ENCODE results near the gene HSH2D.
"Not testable (repeated sequence)": the region's sequence is repeated elsewhere in the genome, so short reads cannot be mapped to it uniquely, and the experiment has no call there.

HSH2D gene
- long read RNA-seq, donor 1 = 0 reads
- long read RNA-seq, donor 2 = 0 reads
- long read RNA-seq, donor 3 = 0 reads
- long read RNA-seq, donor 4 = 0 reads
- long read RNA-seq, donor 5 = 0 reads
- long read RNA-seq, donor 6 = 0 reads
- long read RNA-seq, donor 7 = 0 reads
- long read RNA-seq, donor 8 = 0 reads

- no peak for DNase-seq
Observed at GRCh38 chr19:16143399-16144215, at the start of gene HSH2D. HSH2D (plus strand) TSS chr19:16143685; CDS start chr19:16148751, 5,066 bp downstream.

DNA sequence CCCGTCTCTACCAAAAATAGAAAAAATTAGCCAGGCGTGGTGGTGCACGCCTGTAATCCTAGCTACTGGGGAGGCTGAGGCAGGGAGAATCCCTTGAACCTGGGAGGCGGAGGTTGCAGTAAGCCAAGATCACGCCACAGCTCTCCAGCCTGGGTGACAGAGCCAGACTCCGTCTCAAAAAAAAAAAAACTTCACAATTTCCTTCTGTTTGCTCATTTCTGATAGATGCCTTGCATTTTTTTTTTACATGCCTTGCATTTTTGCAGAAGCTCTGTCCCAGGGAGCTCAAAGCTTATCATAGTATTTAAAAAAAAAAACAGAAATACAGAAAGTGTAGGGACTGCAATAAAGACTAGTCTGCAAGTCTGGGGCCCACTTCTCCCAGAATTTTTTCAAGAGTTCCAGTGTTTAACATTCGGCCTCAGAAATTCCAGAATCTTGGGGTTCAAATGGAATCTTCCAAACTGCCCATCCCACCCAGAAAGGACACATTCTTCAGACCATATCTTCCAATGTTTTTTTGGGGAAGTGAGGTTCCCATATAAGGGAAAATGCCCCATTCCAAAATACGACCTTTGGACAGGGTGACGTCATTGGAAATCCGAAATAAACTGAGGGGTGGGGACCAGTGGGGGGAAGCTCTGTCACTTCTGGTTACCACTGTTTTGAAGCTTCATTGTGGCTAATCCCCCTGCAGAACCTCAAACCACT is 49.0 kb upstream of the HSH2D start:
- DNase-seq = no peak

- no peak for DNase-seq
Observed at GRCh38 chr19:16095071-16095571, 48.4 kb upstream of the HSH2D start.

- no peak for DNase-seq
Observed at GRCh38 chr19:16096280-16096855, 47.1 kb upstream of the HSH2D start.

- DNase-seq = no peak
Observed at GRCh38 chr19:16098416-16098768, 45.1 kb upstream of the HSH2D start.

DNA sequence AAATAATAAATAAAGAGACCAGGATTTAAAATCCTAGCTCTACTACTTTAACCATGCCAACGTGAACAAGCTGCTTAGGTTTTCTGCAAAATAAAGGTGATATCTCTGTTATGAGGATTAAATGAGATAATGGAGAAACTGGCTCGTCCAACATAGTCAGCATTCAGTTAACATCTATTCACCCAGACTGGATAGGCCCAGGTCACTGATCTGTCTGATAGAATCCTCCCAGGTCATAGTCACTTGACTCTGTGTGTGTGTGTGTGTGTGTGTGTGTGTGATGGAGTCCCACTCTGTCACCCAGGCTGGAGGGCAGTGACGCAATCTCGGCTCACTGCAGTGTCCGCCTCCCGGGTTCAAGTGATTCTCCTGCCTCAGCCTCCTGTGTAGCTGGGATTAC is 44.7 kb upstream of the HSH2D start:
- DNase-seq = no peak

- DNase-seq = not testable (repeated sequence)
Observed at GRCh38 chr19:16099314-16099965, 44.0 kb upstream of the HSH2D start.

GRCh38 chr19:16100524-16100923 is 43.0 kb upstream of the HSH2D start:
- no peak for DNase-seq

DNA sequence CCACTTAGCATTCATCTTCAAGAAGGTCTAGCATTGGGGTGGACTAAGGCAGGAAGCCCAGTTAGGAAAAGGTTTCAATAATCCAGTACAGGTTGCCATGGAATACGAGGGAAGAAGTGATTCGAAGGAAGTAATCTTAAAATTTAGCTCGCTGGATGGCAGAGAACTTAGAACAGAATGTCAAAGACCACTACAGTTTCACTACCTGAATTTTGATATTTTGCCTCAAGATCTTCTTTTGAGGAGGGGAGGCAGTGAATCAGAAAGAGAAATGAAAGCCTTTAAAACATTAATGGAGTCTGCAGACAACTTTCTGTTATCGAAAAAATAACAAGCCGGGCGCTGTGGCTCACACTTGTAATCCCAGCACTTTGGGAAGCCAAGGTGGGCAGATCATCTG is 38.8 kb upstream of the HSH2D start:
- DNase-seq = no peak

GRCh38 chr19:16106121-16106520 is 37.4 kb upstream of the HSH2D start:
- no peak for DNase-seq

DNA sequence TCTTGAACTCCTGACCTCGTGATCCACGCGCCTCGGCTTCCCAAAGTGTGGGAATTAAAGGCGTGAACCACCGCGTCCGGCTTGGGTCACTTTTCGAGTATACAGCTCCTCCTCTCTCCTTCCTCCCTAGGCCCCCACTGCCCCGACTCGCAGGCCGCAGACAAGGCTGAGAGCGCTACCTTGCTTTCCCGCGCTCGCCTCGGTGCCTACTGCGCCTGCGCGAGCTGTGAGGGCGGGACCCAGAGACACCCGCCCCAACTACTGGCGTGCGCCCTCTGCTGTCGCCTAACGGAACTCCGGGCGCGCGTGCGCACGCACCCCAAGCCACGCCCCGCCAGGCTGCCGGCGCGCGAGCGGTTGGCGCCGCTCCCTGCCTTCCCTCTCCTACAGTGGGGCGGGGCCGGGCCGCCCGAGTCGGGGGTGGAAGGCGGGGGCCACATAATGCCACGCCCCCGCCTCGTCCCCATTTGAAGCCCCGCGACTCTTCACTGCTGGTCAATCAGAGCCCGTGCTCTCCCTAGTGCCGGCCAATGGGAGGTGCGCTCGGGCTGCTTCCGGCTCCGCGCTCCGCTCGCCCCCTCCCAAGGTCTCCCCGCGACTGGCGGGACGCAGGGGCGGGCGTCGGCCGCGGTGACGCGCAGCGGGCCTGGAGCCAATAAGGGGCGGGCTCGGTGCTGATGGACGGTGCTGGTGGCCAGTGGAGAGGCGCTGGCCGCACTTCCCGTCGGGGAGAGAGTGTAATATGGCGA is 32.2 kb upstream of the HSH2D start, which contains the start of gene RAB8A:
RAB8A (plus strand) TSS at position 730 of the 749 bp plus-strand sequence; CDS start at position 743, 13 bp downstream.
- DNase-seq = peak; percentile 100

DNA sequence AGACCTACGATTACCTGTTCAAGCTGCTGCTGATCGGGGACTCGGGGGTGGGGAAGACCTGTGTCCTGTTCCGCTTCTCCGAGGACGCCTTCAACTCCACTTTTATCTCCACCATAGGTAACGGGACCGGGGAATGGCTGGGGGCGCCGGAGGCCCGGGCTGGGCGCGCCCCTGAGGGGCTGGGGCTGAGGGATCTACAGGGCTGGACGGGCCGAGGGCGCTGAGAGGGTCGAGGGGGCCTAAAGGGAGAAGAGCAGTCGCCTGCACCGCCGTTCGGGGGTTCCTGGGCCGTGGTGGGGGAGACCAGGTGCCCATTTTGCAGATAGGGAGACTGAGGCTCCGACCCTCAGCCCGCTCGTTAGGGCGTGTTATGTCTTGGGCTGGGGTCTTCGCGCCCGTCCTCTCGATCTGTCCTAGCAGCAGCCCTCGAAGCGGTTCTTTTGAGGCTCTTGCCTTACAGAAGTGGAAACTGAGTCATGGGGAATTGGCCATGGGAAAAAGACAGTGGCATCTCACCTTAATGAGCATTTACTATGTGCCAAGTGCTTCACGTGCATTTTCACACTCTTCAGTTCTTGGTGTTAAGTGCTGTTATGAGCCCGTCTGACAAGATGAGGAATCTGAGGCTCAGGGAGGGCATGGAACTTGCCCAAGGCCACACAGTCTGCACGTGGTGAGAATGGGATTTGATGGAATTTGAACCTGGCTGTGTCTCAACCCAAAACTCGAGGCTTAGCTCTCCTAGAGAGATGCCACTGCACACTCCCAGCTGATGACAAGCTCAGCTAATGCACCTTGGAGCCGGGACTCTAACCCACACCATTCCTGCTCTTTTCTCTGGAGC is 31.4 kb upstream of the HSH2D start:
- DNase-seq = no peak

DNA sequence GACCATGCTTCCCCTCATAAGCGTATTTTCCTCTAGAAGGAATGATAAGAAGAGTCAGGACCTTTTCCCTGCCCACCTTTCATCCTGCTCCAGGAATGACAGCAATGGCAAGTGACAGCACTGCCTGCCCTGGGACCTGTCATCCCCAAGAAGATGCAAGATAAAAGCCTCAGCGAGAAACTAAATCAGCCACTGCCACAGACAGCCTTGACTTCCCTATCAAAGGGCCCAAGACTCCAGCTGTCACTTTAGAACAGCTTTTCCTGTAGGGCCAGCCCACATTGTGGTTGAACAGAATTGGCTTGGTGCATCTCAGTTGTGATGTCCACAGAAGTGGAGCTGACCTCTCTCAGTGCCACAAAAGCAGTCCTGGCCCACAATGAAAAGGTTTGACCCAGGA is 30.7 kb upstream of the HSH2D start:
- no peak for DNase-seq

- DNase-seq = no peak
Observed at GRCh38 chr19:16113727-16114126, 29.8 kb upstream of the HSH2D start.

GRCh38 chr19:16115301-16116039 is 28.0 kb upstream of the HSH2D start:
- DNase-seq = no peak

DNA sequence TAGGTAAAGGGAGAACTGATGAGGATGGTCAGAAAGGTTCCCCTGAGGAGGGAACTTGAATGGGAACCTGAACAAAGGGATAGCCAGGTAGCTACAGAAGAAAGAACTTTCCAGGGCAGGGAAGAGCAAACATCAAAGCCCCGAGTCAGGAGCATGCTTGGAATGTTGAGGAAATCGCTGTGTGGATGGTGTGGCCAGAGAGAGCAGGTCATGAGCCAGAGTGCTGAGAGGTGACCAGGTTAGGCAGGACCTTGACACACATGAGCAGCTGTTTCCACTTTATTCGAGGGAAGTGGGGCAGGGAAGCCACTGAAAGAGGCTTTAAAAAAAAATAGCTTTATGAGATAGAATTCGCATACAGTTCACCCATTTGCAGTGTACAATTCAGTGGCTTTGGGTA is 27.4 kb upstream of the HSH2D start:
- DNase-seq = no peak

DNA sequence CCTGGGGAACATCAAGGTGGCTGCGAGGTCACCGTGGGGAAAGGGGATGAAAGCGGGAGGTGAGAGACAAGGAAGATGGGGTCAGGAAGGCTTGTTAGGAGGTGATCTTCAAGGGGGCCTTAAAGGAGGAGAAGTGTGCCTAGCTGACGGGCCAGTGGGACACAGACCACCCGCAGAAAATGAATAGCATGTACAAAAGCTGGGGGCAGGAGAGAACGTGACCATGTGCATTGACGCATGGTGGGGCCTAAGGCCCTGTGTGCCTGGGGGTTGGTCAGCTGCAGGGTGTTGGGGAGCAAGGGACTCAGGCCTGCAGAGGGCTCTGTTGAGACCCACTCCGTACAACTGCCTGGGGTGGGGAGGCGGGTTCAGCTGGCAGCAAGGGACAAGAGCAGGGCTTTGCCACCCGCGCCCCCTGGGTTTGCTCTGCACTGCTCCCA is 25.9 kb upstream of the HSH2D start:
- no peak for DNase-seq

DNA sequence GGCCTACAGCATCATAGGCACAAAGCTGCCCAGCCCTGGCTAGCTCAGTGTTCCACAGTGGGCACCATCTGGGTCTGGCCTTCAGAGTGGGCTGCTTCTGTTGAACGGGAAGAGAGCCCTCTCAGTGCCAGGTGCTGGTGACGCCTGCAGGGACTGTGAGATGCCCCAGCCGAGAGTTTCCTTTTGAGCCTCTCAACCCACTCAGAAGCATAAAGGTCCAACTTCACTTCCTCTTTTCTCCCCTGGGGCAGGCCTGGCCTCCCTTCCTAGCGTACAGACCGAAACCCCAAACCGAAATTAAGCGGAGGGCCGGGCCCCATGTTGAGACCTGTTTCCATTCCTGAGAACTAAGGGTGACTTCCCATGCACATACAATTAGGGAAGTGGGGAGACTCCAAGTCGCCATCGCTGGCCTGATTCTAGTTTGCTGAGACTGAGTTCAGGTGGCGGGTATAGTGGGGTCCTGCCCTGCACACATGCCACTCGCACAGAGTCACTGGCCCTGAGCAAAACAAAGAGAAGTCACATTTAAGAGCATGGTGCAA is 24.9 kb upstream of the HSH2D start:
- no peak for DNase-seq

- DNase-seq = not testable (repeated sequence)
Observed at GRCh38 chr19:16119075-16119857, 24.2 kb upstream of the HSH2D start.

All from right kidney (tissue), 9 donors.